ENCODE data around the gene FFAR1. TPM values are rescaled to one million over a fixed set of nuclear protein-coding genes. Genes with fewer than 3 reads are reported as not detected.

Gene FFAR1
- total RNA-seq, 1 donor from 2014 or later: not detected

GRCh38 chr19:35315883-35316282 is 31.8 kb upstream of the FFAR1 start:
- Mint-ChIP-seq H3K9me3 (no peaks in the 10 kb centered on the region), H3K4me3 (no peak overlapping the region), H3K4me1 (peaks cover 13% of the 10 kb centered on the region), H3K36me3 (ENCODE audit: low read depth) (no peaks in the 10 kb centered on the region), H3K27ac (ENCODE audit: unreplicated experiment) (no peak overlapping the region), H3K27me3 (ENCODE audit: low read depth) (no peaks in the 10 kb centered on the region)
- TF ChIP-seq CTCF (conservative IDR thresholded peaks at IDR 0.05): no peak
- DNase-seq (ENCODE audit: low read depth, low spot score): no peak

DNA sequence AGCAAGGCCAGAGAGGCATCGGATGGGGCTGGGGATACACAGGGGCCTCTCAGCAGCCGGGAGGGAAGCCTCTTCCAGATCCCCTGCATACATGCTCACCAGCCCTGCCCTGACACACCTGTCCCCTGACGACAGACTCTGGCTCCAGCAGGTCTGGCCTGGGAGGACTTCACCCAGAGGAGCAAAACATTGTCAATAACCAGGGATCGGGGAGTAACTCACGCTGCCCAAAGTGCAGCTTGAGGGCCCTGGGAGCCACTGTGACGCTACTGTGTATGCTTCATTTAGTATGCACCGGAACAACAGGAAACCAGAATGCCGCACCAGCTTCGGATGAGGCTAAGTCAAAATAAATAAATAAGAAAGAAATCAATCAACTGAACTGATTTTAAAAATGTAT is 31.1 kb upstream of the FFAR1 start:
- Mint-ChIP-seq H3K9me3 (no peaks in the 10 kb centered on the region), H3K4me1 (peaks cover 13% of the 10 kb centered on the region), H3K27me3 (ENCODE audit: low read depth) (peaks cover 2% of the 10 kb centered on the region), H3K27ac (ENCODE audit: unreplicated experiment) (no peak overlapping the region), H3K4me3 (no peak overlapping the region), H3K36me3 (ENCODE audit: low read depth) (no peaks in the 10 kb centered on the region)
- no peak for TF ChIP-seq CTCF (conservative IDR thresholded peaks at IDR 0.05)
- DNase-seq (ENCODE audit: low read depth, low spot score): no peak

GRCh38 chr19:35317464-35318043 is 30.1 kb upstream of the FFAR1 start:
- DNase-seq (ENCODE audit: low read depth, low spot score): no peak
- H3K27me3 Mint-ChIP-seq (ENCODE audit: low read depth): peaks cover 2% of the 10 kb centered on the region
- peaks cover 13% of the 10 kb centered on the region for H3K4me1 Mint-ChIP-seq
- no peaks in the 10 kb centered on the region for H3K9me3 Mint-ChIP-seq
- TF ChIP-seq CTCF (conservative IDR thresholded peaks at IDR 0.05): no peak
- H3K27ac Mint-ChIP-seq (ENCODE audit: unreplicated experiment): peak overlapping the region; percentile 9
- no peaks in the 10 kb centered on the region for H3K36me3 Mint-ChIP-seq (ENCODE audit: low read depth)
- H3K4me3 Mint-ChIP-seq: no peak overlapping the region

DNA sequence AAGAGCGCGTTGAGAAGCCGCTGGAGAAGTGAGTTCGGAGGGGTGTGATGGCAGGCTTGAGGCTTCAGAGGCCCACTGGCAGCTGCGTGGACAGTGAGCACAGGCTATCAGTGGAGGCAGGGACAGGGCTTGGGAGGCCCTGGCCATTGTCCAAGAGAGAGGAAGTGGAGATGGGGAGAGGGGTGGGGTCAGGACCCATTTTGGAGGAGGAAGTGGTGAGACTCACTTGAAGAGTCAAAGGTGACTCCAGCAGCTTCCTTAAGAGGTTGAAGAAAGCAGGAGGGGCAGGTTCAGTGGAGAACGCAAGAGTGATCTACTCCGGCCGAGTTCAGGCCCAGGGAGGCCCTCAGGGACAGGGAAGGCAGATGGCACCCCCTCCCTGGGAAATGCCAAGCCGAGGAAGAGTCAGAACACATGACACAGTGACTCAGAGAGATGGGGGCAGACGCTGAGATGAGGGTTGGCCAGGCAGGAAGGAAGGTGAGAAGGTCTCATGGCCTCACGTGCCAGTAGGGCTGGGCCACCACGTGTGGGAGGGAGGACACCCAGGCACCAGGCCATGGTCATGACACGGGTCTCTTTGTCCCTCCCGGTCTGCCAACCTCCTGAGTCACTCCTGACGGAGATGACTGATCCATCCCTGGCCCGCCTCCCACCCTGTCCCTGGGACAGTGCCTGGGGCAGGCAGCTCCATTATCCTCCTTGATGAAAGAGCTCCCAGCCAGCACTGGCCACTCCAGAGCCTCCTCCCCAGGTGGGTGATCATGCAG is 28.8 kb upstream of the FFAR1 start:
- H3K27me3 Mint-ChIP-seq (ENCODE audit: low read depth): peaks cover 2% of the 10 kb centered on the region
- H3K4me3 Mint-ChIP-seq: no peak overlapping the region
- no peaks in the 10 kb centered on the region for H3K36me3 Mint-ChIP-seq (ENCODE audit: low read depth)
- no peak for DNase-seq (ENCODE audit: low read depth, low spot score)
- peaks cover 13% of the 10 kb centered on the region for H3K4me1 Mint-ChIP-seq
- H3K9me3 Mint-ChIP-seq: no peaks in the 10 kb centered on the region
- H3K27ac Mint-ChIP-seq (ENCODE audit: unreplicated experiment): peak overlapping the region; percentile 83
- TF ChIP-seq CTCF (conservative IDR thresholded peaks at IDR 0.05): no peak

DNA sequence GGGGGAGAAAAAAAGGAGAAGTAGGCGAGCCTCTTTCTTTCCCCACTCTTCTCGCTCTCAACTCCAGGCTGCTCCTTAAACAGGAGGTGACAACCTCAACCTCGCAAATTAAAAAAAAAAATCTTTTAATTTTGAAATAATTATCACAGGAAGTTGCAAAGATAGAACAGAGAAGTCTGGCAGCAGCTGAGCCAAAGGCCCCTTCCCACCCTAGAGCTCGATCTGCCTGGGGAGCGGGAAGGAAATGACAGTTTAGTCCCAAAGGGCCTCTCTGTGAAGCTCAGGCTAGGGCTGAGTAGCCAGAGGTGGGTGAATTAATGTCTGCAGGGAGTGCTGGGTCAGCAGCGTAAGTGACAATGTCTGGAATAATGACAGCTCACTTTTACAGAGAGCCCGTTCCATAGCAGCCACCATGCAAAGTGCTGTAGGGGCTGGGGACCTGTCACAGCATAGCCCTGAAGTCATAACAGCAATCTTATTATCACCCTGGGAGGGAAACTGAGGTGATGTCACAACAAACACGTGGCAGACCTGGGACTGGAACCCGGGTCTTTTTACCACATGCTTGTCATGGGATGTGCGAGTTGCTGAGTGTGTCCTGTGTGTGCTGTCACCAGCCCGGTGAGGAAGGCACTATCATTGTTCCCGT is 27.5 kb upstream of the FFAR1 start:
- Mint-ChIP-seq H3K4me1 (peaks cover 13% of the 10 kb centered on the region), H3K4me3 (no peak overlapping the region), H3K9me3 (no peaks in the 10 kb centered on the region), H3K27ac (ENCODE audit: unreplicated experiment) (no peak overlapping the region), H3K36me3 (ENCODE audit: low read depth) (no peaks in the 10 kb centered on the region), H3K27me3 (ENCODE audit: low read depth) (peaks cover 8% of the 10 kb centered on the region)
- TF ChIP-seq CTCF (conservative IDR thresholded peaks at IDR 0.05): no peak
- DNase-seq (ENCODE audit: low read depth, low spot score): no peak

Data from neural crest cell (in vitro differentiated cells).